ENCODE results near the gene SLC25A29.

- TF ChIP-seq CTCF (IDR thresholded peaks at IDR 0.05) (no peak), POLR2A (IDR thresholded peaks at IDR 0.05) (no peak), POLR2AphosphoS5 (IDR thresholded peaks at IDR 0.05) (no peak)
Measured at GRCh38 chr14:100322138-100322957, 16.1 kb upstream of the SLC25A29 start.

Data from breast epithelium (tissue), 3 donors.